Activated CD8-positive, alpha-beta T cell treated with anti-CD3 and anti-CD28 coated beads for 36 hours (primary cell): ENCODE measurements around the gene IGFN1. TPM values are rescaled to one million over a fixed set of nuclear protein-coding genes. Genes with fewer than 3 reads are reported as not detected.

Experiments used
- ATAC-seq: fragments of 200-7000 bp; cut with Tn5 transposase; one replicate; pipeline ENCODE4 v1.10.0; 2021; ENCODE audit warnings: mild to moderate bottlenecking, moderate library complexity
- CTCF ChIA-PET: fragments of 350-600 bp; sonication (Branson Sonifier 250); formaldehyde crosslinking; loops from one replicate; lab custom pipeline; 2021; ENCODE audit warnings: antibody characterized with exemption; lab: Charles Lee
- POLR2A ChIA-PET: fragments of 350-600 bp; sonication (Branson Sonifier 250); formaldehyde crosslinking; loops from one replicate; lab custom pipeline; 2021; ENCODE audit warnings: antibody characterized with exemption; lab: Charles Lee
- DNase-seq: peaks from one replicate; pipeline ENCODE4 v3.0.0-alpha.2; 2020
- H3K27ac Mint-ChIP-seq: one replicate; pipeline ENCODE4 v1.8.0; 2021; ENCODE audit warnings: mild to moderate bottlenecking, mixed read lengths
- H3K27me3 Mint-ChIP-seq: one replicate; pipeline ENCODE4 v1.8.0; 2021; ENCODE audit warnings: mixed read lengths
- H3K36me3 Mint-ChIP-seq: one replicate; pipeline ENCODE4 v1.8.0; 2021; ENCODE audit warnings: low read depth, mixed read lengths
- H3K4me1 Mint-ChIP-seq: one replicate; pipeline ENCODE4 v1.8.0; 2021; ENCODE audit warnings: low read depth, mixed read lengths
- H3K4me3 Mint-ChIP-seq: one replicate; pipeline ENCODE4 v1.8.0; 2021; ENCODE audit warnings: mild to moderate bottlenecking, moderate library complexity, mixed read lengths
- H3K9me3 Mint-ChIP-seq: one replicate; pipeline ENCODE4 v1.8.0; 2021; ENCODE audit warnings: mixed read lengths
- intact Hi-C: fragments of 100-400 bp; cut with micrococcal nuclease; formaldehyde crosslinking; loops from one replicate; pipeline ENCODE4 v1.10.0; 2022
- total RNA-seq, 2 experiments: library from RNA; stranded (reverse); gene quantifications; one replicate each; pipeline ENCODE4 v1.2.3, GENCODE V29; 2021
- TF ChIP-seq, protein P1 (sequence below): fragments of 200-600 bp; IDR thresholded peaks from one replicate; pipeline ENCODE4 v1.8.0; 2022; ENCODE audit warnings: antibody characterized with exemption, mild to moderate bottlenecking

IGFN1 gene
- total RNA-seq, 2 experiments from 2014 or later, result not detected

DNA sequence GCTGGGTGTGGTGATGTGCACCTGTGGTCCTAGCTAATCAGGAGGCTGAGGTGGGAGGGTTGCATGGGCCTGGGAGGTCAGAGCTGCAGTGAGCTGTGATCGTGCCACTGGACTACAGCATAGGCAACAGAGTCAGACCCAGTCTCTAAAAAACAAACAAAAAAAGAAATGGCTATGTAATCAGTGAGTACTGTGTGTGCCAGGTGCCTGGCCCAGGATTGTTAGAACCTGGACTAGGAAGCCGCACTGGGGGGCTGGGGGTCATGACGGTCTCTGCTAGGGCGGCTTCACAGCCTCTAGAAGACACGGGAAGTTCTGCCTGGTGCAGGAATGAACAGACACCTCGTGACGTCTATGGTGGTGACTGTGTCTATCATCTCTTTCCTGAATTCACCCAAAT lies 44.8 kb upstream of the IGFN1 start:
- intact Hi-C loops, result no loop called here
- no peak for DNase-seq
- Mint-ChIP-seq H3K4me1 (no peaks in the 10 kb centered on the region), H3K4me3 (no peak overlapping the region), H3K36me3 (peaks cover 20% of the 10 kb centered on the region), H3K9me3 (no peaks in the 10 kb centered on the region), H3K27me3 (no peaks in the 10 kb centered on the region), H3K27ac (no peak overlapping the region)
- ChIA-PET POLR2A (interaction anchor here (0.8 kb wide), 1 partner anchor 9 kb away, joined by 3 read pairs; no protein-coding TSS in a partner anchor), CTCF (no interaction called here)
- TF ChIP-seq, protein P1, sequence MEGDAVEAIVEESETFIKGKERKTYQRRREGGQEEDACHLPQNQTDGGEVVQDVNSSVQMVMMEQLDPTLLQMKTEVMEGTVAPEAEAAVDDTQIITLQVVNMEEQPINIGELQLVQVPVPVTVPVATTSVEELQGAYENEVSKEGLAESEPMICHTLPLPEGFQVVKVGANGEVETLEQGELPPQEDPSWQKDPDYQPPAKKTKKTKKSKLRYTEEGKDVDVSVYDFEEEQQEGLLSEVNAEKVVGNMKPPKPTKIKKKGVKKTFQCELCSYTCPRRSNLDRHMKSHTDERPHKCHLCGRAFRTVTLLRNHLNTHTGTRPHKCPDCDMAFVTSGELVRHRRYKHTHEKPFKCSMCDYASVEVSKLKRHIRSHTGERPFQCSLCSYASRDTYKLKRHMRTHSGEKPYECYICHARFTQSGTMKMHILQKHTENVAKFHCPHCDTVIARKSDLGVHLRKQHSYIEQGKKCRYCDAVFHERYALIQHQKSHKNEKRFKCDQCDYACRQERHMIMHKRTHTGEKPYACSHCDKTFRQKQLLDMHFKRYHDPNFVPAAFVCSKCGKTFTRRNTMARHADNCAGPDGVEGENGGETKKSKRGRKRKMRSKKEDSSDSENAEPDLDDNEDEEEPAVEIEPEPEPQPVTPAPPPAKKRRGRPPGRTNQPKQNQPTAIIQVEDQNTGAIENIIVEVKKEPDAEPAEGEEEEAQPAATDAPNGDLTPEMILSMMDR, result no peak
- ATAC-seq, result no peak

GRCh38 chr1:201146626-201147390 lies 43.8 kb upstream of the IGFN1 start:
- Mint-ChIP-seq H3K27ac (no peak overlapping the region), H3K36me3 (peaks cover 24% of the 10 kb centered on the region), H3K9me3 (no peaks in the 10 kb centered on the region), H3K4me3 (no peak overlapping the region), H3K27me3 (no peaks in the 10 kb centered on the region), H3K4me1 (no peaks in the 10 kb centered on the region)
- intact Hi-C loops, result no loop called here
- TF ChIP-seq, protein P1, result no peak
- no peak for DNase-seq
- ChIA-PET CTCF (interaction anchor here (1.3 kb wide), 1 partner anchor 32 kb away, joined by 3 read pairs; no protein-coding TSS in a partner anchor), POLR2A (interaction anchor here (0.8 kb wide), 1 partner anchor 8 kb away, joined by 3 read pairs; no protein-coding TSS in a partner anchor)
- ATAC-seq, result no peak

DNA sequence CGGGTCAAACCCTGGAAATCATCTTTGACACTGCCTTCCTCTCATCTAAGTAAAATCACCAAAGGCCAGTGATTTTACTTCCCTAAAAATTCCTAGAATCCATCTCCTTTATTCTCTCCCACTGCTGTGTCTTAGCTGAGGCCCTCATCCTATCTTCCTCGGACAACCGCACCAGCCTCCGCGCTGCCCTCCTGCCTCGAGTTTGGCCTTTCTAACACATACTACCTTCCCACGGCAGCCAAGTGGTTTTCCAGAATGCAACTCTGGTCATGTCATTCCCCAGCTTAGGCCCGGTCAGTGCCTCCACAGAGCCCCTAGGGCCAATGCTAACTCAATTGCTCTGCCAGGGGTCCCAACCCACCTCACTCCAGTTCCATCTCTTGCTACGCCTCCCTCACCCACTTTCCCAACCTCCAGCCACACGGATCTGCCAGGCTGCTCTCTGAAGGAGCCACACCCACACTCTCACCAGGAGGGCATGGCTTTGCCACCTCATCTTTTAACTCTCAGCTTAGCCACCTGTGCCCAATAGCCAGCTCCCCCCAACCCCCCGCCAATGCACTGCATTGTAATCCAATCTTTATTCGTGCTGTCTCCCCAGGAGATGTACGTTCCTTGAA lies 43.1 kb upstream of the IGFN1 start:
- POLR2A ChIA-PET, result no interaction called here

DNA sequence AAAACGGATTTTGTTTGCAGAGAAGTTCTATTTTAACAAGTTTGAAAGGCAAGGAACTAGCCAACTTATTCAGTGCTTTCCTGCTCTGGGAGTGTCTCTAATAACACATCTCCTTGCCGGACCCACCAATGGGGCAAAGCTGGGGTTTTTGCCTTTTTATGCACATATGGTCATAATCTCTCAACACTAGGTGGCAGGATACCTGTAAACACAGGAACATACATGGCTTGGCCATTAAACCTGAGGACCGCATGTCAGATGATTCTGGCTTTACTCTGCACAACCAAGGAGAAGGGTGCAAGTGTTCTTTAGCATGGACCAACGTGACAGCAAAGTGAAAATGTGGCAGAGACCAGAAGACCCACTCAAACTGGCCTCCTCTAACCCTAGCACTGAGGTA lies 41.2 kb upstream of the IGFN1 start:
- CTCF ChIA-PET, result interaction anchor here (0.9 to 3.2 kb wide), 8 partner anchors 20 to 105 kb away, joined by 3 to 27 read pairs (median 5); no protein-coding TSS in a partner anchor
- Mint-ChIP-seq H3K4me1 (peaks cover 12% of the 10 kb centered on the region), H3K27ac (no peak overlapping the region), H3K4me3 (no peak overlapping the region), H3K27me3 (no peaks in the 10 kb centered on the region), H3K9me3 (no peaks in the 10 kb centered on the region), H3K36me3 (peaks cover 18% of the 10 kb centered on the region)
- POLR2A ChIA-PET, result interaction anchor here (1.2 to 1.3 kb wide), 2 partner anchors 9 to 12 kb away, joined by 3 to 4 read pairs; no protein-coding TSS in a partner anchor
- TF ChIP-seq, protein P1, result peak; percentile 51
- ATAC-seq (no peak), DNase-seq (peak; percentile 17)
- intact Hi-C loops, result no loop called here

More for the DNA sequence above, 43.1 kb upstream of the IGFN1 start:
- TF ChIP-seq, protein P1, result no peak
- H3K9me3 Mint-ChIP-seq, result no peaks in the 10 kb centered on the region
- H3K36me3 Mint-ChIP-seq, result peaks cover 24% of the 10 kb centered on the region
- intact Hi-C loops, result no loop called here
- no peak overlapping the region for H3K4me3 Mint-ChIP-seq
- H3K4me1 Mint-ChIP-seq, result peaks cover 3% of the 10 kb centered on the region
- DNase-seq (no peak), ATAC-seq (no peak)
- CTCF ChIA-PET, result interaction anchor here (1.3 kb wide), 1 partner anchor 33 kb away, joined by 3 read pairs; no protein-coding TSS in a partner anchor
- H3K27me3 Mint-ChIP-seq, result no peaks in the 10 kb centered on the region
- H3K27ac Mint-ChIP-seq, result no peak overlapping the region
